Hypothalamus (tissue), 51 donors: ENCODE data around the gene ACOT13.
A peak's percentile ranks its signal among the peaks of the same experiment; 100 is the strongest.
"Not testable (repeated sequence)": the region's sequence is repeated elsewhere in the genome, so short reads cannot be mapped to it uniquely, and the experiment has no call there.

ENCODE experiments used
- DNase-seq, 51 donors: peaks; one replicate each; lab custom pipeline; 2025; lab: John Stamatoyannopoulos, UW

Gene ACOT13

DNA sequence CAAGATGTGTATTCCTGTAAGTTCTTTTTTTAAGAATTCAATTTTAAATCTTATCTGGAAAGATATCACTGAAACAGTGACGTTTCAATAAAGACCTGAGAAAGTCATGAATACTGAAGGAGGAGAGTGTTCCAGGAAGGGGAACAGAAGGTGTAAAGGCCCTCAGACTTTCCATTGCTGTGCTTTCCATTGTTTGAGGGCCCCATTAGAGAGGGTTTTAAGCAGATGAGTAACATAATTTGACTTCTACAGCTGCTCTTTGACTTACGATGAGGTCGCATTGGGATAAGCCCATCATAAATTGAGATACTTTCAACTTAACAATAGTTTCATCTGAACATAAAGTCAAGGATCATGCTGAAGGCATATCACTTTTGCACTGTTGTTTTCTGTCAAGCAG, 24.7 kb downstream of the ACOT13 start:
- DNase-seq = no peak

DNA sequence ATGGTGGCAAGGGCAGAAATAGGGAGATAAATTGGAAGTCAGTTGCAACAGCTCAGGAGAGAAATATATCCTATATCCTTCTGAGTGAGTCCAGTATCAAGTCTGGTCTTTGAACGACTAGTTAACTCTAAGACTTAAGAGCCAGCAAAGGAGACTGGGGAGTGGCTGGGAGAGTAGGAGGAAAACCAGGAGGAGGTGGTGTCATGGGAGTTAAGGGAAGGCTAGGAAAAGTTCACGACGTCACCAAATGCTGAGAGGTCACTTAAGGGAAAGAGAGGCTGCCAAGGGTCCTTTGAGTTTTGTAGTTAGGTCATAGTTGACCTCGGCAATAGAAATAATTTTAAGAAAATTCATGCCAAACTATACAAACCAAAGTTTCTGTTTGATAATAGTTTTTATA, 25.1 kb downstream of the ACOT13 start:
- no peak for DNase-seq

DNA sequence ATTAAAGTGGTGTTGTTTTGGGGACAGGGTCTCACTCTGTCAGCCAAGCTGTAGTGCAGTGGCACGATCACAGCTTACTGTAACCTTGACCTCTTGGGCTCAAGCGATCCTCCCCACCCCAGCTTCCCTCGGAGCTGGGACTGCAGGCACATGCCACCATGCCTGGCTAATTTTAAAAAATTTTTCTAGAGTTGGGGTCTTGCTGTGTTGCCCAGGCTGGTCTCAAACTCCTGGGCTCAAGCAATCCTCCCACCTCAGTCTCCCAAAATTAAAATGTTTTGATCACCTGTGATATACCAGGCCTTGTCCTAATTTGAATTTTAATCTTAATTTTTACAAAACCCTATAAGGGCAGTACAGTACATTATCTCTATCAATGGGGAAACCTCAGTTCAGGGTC, 25.5 kb downstream of the ACOT13 start:
- no peak for DNase-seq

DNA sequence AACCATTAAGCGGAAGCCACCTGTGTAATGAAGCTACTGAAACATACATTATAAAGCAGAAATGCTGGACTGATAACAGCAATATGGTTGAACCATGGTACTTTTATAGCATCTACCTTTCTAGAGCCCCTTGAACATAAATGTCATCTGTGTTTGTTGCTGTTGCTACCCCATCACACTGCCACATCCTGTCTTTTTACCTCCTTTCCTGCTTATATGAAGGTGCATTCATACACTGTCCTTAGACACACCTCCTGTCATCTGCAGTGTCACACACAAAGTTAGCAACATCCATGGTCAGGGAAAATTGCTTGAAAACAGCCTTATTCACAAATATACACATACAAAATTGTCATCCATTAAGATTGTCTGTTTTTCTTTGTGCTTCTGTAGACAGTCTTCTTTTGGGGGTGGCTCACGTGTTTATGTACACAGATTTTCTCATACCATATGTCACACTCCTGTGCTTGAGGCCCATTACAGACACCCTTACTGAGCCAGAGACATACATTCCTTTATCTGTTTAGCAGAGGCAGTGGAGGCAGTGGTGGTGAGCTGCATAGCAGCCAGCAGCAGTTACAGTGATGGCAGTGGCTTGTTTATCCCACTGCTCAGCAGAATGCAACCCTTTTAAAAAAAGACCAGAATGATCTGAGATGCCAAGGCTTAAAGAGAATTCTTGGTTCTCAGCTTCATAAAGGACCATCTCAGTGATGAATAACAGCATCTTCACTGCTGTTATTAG, 26.1 kb downstream of the ACOT13 start:
- DNase-seq = no peak

DNA sequence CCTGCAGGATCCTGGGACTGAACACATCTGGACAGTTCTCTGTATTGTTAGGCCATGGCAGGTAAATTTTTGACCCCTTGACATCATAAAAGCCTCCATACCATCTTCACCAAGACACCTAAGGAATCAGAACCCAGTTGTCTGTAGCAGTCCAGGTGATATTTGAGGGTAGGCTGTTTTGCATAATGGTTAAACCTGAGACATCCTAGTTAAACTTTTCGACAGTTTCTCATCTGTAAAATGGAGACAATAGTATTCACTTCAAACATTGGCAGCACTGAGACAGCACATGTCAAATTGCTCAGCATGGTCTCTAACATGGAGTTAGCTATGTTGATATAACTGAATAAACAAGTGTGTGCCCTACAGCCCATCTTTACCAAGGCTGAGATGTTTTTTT, 27.3 kb downstream of the ACOT13 start:
- DNase-seq = no peak

DNA sequence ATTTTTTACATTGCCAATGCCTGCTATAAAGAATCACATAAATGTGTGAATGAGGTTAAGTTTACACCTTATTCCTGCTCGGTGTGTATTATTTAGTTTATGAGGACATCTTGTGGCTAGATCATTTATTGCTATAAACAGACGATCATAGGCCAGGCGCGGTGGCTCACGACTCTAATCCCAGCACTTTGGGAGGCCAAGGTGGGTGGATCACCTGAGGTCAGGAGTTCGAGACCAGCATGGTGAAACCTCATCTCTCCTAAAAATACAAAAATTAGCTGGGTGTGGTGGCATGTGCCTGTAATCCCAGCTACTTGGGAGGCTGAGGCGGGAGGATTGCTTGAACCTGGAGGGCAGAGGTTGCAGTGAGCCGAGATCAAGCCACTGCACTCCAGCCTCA, 28.8 kb downstream of the ACOT13 start:
- peak in 7 of 51 donors; percentile 5 to 14 (median 6) for DNase-seq

DNA sequence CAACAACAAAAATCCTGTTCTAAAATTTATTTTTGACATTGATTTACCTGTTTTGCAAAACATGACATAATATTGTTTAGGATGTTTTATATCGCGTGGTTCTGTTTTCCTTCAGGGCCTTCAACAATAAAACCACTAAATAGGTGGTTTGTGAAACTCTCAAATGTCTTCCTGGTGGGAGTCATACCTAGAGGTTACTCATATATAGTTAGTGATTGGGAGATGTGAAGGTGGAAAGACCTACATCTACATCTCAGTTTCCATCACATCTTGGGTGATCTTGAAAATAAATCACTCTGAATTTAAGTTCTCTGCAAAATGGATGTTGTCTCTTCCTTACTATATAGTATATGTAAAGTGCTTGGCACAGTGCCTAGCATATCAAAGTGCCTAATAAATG, 29.2 kb downstream of the ACOT13 start:
- no peak for DNase-seq

DNA sequence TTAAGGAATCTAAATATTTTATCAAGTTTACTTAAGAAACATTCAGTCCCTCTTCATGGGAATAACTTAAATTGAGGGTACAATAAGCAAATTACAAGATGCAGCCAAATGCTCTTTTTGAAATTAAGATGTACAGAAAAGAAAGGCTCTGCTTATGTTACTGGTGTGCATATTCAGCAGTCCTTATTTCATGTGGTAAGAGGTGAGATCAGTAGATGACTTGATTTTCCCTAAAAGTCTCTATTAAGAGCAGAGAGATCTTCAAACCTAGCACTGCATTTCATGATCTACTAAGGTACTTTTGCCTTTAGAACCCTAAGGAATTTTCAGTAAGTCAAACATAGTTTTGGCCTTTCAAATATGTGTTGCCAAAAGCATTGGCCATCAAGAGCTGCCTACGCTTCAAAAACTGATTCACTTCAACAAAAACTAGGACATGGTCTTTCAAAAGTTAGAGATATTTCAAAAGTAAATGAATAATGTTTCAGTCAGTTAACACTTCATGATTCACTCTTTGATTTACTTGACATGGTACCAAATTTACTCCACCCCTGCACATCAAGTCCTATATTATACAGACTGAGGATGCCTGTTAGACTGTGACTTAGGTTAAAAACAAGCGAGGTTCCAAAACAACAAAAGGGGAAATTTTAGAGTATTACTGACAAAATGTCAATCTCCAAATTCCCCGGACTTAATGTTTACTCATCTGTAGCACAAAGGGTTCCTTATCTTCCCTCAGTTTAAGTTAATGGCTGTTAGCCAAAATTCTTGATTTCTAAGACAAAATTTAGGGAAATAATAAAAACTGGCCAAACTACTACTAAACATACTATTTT, 32.9 kb downstream of the ACOT13 start:
- DNase-seq = no peak

DNA sequence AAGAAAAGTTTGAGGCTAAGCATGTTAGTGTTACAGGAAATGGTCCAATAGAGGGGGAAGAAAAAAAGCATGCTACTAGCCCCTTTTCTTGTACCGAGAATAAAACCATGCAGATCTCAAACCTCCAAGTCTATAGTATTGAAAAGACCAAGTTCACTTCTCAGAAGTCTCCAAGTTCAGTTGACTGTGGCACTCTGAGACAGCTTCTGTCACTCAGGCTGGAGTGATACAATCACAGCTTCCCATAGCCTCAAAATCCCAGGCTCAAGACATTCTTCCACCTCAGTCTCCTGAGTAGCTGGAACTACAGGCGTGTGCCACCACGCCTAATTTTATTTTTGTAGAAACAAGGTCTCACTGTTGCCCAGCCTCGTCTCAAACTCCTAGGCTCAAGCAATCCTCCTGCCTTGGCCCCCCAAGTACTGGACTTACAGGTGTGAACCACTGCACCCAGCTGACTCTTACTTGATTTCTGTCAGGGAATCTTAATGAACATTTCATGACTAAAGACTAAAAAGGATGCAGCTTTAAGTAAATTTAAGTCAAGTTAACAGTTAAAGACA, 35.9 kb downstream of the ACOT13 start:
- no peak for DNase-seq

DNA sequence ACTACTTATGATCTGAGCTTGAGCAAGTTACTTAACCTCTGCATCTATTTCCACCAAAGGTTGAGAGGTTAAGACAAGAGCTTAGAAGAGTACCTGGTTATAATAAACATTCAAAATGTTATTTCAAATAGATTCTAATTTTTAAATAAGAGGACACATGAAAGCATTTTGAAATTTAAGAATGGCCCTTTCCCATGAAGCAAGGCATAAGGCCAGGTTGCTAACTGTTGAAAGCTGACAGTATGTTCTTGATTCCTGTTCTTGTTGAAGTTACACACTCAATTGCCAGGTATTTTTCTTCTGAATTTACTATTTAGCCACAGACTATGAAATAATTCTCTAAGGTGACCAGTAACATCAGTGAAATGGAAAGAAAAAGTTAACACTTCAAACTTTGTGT, 37.6 kb downstream of the ACOT13 start:
- no peak for DNase-seq

DNA sequence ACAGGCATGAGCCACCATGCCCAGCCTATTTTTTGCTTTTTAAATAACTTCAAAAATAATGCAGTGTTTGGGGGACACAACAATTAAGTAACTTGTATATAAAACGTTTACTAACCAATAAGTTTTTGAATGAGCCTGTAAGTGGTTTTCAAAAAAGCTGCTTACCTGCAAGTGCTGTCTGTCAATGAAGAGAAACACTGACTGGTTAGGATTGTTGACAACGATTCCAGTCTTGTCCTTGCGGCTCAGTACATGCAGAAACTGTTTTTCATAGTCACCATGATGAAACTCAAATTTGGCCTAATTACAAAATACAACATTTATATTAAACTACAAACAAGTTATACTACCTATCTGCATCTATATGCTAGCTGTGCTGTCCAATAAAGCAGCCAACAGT, 41.7 kb downstream of the ACOT13 start:
- DNase-seq = no peak

DNA sequence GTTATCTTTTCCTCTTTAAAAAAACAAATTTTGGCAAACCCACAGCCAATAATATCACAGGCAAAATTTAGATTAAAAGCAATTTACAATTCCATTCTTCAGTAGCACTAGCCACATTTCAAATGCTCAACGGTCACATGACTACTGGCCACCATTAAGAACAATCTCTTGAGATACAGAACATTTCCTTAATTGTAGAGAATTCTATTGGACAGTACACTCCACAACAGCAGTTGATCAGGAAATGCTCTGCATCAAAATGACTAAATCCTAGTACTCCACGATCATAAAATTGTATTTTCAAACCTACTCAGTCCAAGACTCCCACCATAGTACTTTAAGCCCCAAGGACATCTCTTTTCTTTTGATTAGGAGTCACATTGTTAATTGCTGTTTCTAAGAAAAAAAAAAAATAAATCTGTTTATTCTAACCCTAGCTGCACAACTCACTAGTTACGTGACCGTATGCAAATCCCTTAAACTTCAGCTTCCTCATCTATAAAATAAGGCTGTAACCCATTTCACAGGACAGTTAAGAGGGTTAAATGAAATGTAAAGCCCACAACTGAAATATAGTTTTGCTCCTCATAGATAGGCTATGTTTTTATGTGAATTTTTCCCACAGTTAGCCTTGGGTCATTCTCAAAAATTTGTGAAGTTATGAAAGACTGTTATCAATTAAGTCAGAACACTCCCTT, 42.3 kb downstream of the ACOT13 start:
- no peak for DNase-seq

DNA sequence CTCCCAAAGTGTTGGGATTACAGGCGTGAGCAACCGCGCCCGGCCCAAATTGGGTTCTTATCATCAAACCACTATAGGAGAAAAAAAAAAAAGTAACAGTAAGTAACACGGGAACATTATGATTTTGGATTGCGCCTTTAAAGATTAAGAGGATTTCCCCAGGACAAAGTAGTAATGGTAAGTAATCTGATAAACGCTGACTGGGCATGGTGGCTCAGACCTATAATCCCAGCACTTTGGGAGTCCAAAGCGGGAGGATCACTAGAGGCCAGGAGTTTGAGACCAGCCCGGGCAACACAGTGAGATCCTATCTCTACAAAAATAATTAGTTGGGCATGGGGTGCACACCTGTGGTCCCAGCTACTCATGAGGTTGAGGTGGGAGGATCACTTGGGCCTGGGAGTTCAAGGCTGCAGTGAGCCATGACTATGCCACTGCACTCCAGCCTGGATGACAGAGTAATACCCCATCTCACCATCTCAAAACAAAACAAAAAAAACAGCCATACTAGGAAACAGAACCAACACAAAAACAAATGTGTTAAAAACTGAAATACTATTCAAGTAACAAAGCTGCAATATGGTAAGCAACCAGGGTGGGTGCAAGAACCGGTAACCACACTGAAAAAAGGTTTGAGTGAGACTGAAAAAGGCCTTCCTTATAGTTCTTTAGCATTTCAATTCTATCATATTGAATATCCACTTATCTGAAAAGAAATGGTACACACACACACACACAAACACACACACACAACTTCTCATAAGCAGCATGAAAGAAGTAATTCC, 43.8 kb downstream of the ACOT13 start:
- DNase-seq = no peak

DNA sequence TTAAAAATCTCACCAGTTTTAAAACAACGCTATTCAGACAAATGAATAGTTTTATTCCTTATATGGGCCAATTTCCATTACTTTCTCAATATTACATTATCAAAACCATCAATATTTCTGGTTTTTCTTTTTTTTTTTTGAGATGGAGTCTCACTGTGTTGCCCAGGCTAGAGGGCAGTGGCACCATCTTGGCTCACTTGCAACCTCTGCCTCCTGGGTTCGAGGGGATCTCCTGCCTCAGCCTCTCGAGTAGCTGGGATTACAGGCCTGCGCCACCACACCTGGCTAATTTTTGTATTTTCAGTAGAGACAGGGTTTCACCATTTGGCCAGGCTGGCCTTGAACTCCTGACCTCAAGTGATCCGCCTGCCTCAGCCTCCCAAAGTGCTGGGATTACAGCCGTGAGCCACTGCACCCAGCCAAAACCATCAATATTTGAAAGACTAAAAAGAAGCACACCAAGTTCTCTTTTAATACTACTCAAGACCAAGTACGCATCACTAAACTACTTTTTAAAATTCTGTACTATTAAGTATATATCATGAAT, 49.8 kb downstream of the ACOT13 start:
- not testable (repeated sequence) for DNase-seq

DNA sequence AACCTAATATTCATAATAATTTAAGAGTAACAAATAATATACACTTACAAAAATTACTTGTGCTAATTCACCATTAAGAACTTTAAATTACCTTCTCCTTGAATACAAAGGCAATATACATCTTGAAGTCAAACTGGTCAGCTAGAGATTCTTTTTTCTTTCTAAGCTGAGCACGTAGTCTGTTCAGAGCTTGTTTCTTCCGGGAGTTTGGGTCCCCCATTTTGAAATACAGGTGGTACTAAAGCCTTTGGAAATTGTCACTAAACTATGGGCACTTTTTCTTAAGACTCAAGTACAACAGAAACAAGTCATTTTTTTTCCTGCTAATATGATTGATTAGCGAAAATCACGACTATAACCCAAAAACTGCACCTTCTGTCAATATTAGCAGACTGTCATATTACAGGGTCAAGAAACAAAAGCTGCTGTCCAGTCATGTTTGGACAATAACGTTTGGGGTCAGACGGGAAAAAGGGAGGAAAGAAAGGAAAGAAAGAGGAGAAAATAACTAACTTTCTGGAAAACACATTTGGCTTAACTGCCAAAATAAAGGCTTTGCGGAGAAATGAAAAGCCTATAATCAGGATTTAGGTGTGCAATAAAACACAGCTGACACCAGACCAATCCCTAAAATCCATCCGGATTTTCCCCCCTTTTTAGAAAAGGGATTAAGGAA, 51.7 kb downstream of the ACOT13 start:
- no peak for DNase-seq

DNA sequence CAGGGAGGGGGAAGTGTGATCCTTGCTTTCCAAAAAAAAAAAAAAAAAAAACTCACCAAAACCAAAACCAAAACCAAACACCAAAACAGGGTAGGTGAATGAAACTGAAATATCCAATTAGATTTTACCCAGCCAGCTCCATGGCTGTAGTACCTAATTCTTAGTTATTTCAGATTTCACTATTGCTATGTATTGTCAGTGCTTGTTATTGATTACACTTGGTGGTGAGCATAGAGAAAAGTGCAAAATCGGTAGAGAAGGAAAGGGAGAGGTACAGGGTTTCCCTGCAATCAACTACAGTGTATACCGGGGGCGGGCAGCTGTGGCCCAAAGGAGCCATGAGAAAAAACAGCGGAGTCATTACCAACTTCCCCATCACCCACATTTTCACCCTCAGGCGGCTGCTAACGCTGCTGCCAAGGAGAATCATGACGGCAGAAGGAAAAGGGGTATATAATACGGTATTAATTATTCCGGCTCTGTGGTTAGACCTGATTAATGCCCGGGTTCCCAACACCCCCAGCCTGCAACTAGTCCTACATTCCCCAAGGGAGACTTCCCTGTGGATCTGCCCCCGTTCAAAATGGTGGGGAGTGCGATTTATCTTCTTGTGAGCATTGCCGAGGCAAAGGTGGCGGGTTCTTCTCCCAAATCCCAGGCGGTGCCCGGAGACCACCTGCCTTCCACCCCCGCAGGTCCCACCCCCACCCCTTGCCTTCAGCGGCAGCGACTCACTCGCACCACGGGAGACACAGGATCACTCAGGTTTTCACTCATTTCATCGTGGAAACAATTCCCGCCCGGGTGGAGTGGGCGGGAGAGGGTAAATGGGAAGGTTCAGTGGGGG, 52.5 kb downstream of the ACOT13 start, which contains the start of gene C6orf62:
C6orf62 (minus strand) TSS at position 30 of the 847 bp plus-strand sequence. CDS start 486 bp downstream, outside the sequence.
- peak in 7 of 51 donors; percentile 2 to 49 (median 25) for DNase-seq

DNA sequence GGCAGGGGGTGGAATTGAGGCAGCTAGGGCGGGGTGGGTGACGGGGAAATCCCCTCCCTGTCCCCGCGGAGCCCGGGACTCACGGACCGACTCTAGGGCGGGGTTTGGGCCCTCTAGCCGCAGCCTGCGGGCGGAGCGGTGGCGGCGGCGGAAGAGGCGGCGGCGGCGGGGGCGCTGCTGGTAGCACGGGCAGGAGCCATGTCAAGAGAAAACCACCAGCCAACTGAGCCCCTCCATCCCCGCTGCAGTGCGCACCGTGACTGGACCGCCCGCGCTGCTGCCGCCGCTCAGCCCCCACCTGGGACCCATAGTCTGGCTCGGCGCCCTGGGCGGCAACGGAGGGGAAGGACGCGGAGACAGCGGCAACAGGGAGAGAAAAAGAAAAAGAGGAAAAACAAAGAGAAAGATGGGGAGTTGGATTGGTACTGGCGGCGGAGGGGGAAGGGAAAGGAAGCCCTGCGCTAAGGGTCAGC, 53.3 kb downstream of the ACOT13 start:
- DNase-seq = peak in 24 of 51 donors; percentile 11 to 71 (median 38)
